ENCODE data around the gene NELL2. TPM values are rescaled to one million over a fixed set of nuclear protein-coding genes. Genes with fewer than 3 reads are reported as not detected.

NELL2 gene
- total RNA-seq, 1 experiment from 2014 or later, result 32.7 TPM

GRCh38 chr12:44830566-44831055 lies 45.5 kb downstream of the NELL2 start:
- peaks cover 8% of the 10 kb centered on the region in 2 experiments for H3K4me1 Mint-ChIP-seq
- no peak overlapping the region for H3K27ac ChIP-seq (ENCODE audit: insufficient read length, low read depth, low read length)

More at GRCh38 chr12:44830566-44831055, 45.5 kb downstream of the NELL2 start:
- Histone ChIP-seq H3K79me1 (ENCODE audit: insufficient read depth, low read depth, low read length, poor library complexity, severe bottlenecking) (peaks cover 3% of the 10 kb centered on the region), H2BK120ac (ENCODE audit: low read depth, low read length, poor library complexity, severe bottlenecking) (no peak overlapping the region), H3K9ac (ENCODE audit: extremely low read depth, insufficient read length, low read length) (no peak overlapping the region), H3K27me3 (ENCODE audit: insufficient read depth, low read length) (no peaks in the 10 kb centered on the region), H3K18ac (ENCODE audit: insufficient read length, low read depth, low read length) (no peak overlapping the region), H3T11ph (ENCODE audit: low read length) (no peak overlapping the region), H4K91ac (ENCODE audit: insufficient read length, low read depth, low read length) (no peak overlapping the region), H3K79me2 (ENCODE audit: insufficient read depth, low read length) (no peaks in the 10 kb centered on the region), H3K4me2 (ENCODE audit: insufficient read depth, insufficient read length, low read length) (no peak overlapping the region), H3K9me3 (ENCODE audit: control insufficient read depth, low read depth, low read length) (no peaks in the 10 kb centered on the region), H2AK5ac (ENCODE audit: insufficient read length, low read length) (no peak overlapping the region), H2BK20ac (ENCODE audit: low read depth, low read length, poor library complexity, severe bottlenecking) (no peak overlapping the region), H4K20me1 (ENCODE audit: control insufficient read depth, insufficient read depth, insufficient read length) (no peaks in the 10 kb centered on the region), H3K23me2 (ENCODE audit: insufficient read length, low read depth, low read length, poor library complexity, severe bottlenecking) (no peaks in the 10 kb centered on the region), H4K8ac (replicated peaks; ENCODE audit: insufficient read length, low read depth, low read length) (no peak overlapping the region), H3K4me1 (ENCODE audit: insufficient read depth, low read length) (no peaks in the 10 kb centered on the region), H3K14ac (ENCODE audit: insufficient read depth, low read length) (no peak overlapping the region), H2BK5ac (ENCODE audit: insufficient read length, low read length) (no peak overlapping the region), H2BK15ac (ENCODE audit: low read depth, low read length) (no peak overlapping the region), H3K4ac (ENCODE audit: low read depth, low read length) (no peak overlapping the region), H3K56ac (ENCODE audit: insufficient read length, low read depth, low read length) (no peak overlapping the region), H2AFZ (ENCODE audit: low read length) (no peak overlapping the region), H3K23ac (ENCODE audit: insufficient read length, low read depth, low read length) (no peak overlapping the region), H4K5ac (ENCODE audit: insufficient read length, low read depth, low read length) (no peak overlapping the region), H2BK12ac (ENCODE audit: insufficient read length, low read depth, low read length) (no peak overlapping the region)
- H3K27ac Mint-ChIP-seq, result 0 out of 7 replicates have a peak overlapping the region, but pooled peaks of 1 of the 3 experiments have one; percentile 1
- H3K9me3 Mint-ChIP-seq, result no peaks in the 10 kb centered on the region
- no CpG with 5 or more reads among the region's 1 CpG for WGBS (ENCODE audit: extremely low coverage, insufficient read length, low lambda C conversion rate)
- no peak overlapping the region for H3K4me3 Mint-ChIP-seq
- no peak for TF ChIP-seq CTCF (conservative IDR thresholded peaks at IDR 0.05)
- DNase-seq, result no peak
- no peaks in the 10 kb centered on the region for H3K36me3 Mint-ChIP-seq (ENCODE audit: insufficient read depth in 1 of 3, low read depth in 3 of 3)
- no peaks in the 10 kb centered on the region for H3K27me3 Mint-ChIP-seq (ENCODE audit: low read depth)

Measured in H9 (cell line).